Measurements from ENCODE around the gene RSRP1.

- TF ChIP-seq EGR1 (IDR thresholded peaks at IDR 0.05; ENCODE audit: borderline replicate concordance, low read depth, low read length) (no peak), GABPA (IDR thresholded peaks at IDR 0.05; ENCODE audit: borderline replicate concordance, insufficient read depth, low read length) (no peak), SIN3A (conservative IDR thresholded peaks at IDR 0.05 in 1 of 2, IDR thresholded peaks at IDR 0.05 in 1 of 2; ENCODE audit: low read depth in 1 of 2, low read length in 2 of 2) (no peak), CHD2 (IDR thresholded peaks at IDR 0.05; ENCODE audit: low read length) (no peak), TCF12 (IDR thresholded peaks at IDR 0.05; ENCODE audit: low read depth, low read length) (no peak), RAD21 (IDR thresholded peaks at IDR 0.05 in 1 of 2, conservative IDR thresholded peaks at IDR 0.05 in 1 of 2; ENCODE audit: low read depth in 2 of 2, low read length in 2 of 2) (no peak)
- TF ChIP-seq, protein P1, sequence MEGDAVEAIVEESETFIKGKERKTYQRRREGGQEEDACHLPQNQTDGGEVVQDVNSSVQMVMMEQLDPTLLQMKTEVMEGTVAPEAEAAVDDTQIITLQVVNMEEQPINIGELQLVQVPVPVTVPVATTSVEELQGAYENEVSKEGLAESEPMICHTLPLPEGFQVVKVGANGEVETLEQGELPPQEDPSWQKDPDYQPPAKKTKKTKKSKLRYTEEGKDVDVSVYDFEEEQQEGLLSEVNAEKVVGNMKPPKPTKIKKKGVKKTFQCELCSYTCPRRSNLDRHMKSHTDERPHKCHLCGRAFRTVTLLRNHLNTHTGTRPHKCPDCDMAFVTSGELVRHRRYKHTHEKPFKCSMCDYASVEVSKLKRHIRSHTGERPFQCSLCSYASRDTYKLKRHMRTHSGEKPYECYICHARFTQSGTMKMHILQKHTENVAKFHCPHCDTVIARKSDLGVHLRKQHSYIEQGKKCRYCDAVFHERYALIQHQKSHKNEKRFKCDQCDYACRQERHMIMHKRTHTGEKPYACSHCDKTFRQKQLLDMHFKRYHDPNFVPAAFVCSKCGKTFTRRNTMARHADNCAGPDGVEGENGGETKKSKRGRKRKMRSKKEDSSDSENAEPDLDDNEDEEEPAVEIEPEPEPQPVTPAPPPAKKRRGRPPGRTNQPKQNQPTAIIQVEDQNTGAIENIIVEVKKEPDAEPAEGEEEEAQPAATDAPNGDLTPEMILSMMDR (IDR thresholded peaks at IDR 0.05; ENCODE audit: control extremely low read depth in 1 of 3, insufficient read depth in 1 of 3, low read depth in 1 of 3, low read length in 3 of 3), result no peak
These were observed 27.5 kb downstream of the RSRP1 start for GRCh38 chr1:25219661-25220251.
